HG03095 (cell line): ENCODE measurements around the gene OR5F1.

Experiments used
- ATAC-seq: cut with Tn5 transposase; IDR thresholded peaks from one replicate; pipeline ENCODE4 v1.9.1; 2021; ENCODE audit warnings: moderate library complexity; ENCODE audit not compliant: unreplicated experiment

Gene OR5F1

GRCh38 chr11:55994525-55994924, at the start of gene OR5F1:
TSS of gene OR5F1 (minus strand) at chr11:55994625. CDS start at chr11:55994625, 0 bp downstream.
- ATAC-seq, result no peak

GRCh38 chr11:56027354-56027753, 32.9 kb upstream of the OR5F1 start, which contains the start of gene OR5AS1:
TSS of gene OR5AS1 (plus strand) at chr11:56027654. CDS start at chr11:56030419, 2,765 bp downstream.
- ATAC-seq, result no peak

GRCh38 chr11:56013805-56014204, 19.4 kb upstream of the OR5F1 start:
- ATAC-seq, result no peak

GRCh38 chr11:56010716-56011115, 16.3 kb upstream of the OR5F1 start:
- ATAC-seq, result no peak

GRCh38 chr11:55970935-55971334, 23.5 kb downstream of the OR5F1 start:
- ATAC-seq, result no peak

GRCh38 chr11:55969845-55970244, 24.6 kb downstream of the OR5F1 start, which contains the start of gene OR10AG1:
TSS of gene OR10AG1 (minus strand) at chr11:55969945. CDS start at chr11:55969907, 38 bp downstream.
- ATAC-seq, result no peak

- no peak for ATAC-seq
These were observed 26.5 kb downstream of the OR5F1 start for GRCh38 chr11:55967914-55968313.

- no peak for ATAC-seq
These were observed 28.0 kb downstream of the OR5F1 start for GRCh38 chr11:55966391-55966790.

- no peak for ATAC-seq
These were observed 37.9 kb downstream of the OR5F1 start for GRCh38 chr11:55956521-55956920.

GRCh38 chr11:55949330-55949729, 45.1 kb downstream of the OR5F1 start:
- no peak for ATAC-seq
